ENCODE data around the gene SHB. TPM values are rescaled to one million over a fixed set of nuclear protein-coding genes. Genes with fewer than 3 reads are reported as not detected.

The SHB gene
- total RNA-seq, 1 experiment from 2014 or later, result 56.4 TPM

- H3K79me2 ChIP-seq (ENCODE audit: low read length), result peaks cover 36% of the 10 kb centered on the region
- DNase-seq (no peak), ATAC-seq (no peak)
- H3K4me3 ChIP-seq (ENCODE audit: low read length), result no peak overlapping the region
- H2AFZ ChIP-seq (ENCODE audit: low read length), result no peak overlapping the region
- H3K4me1 ChIP-seq (ENCODE audit: insufficient read depth, low read length), result peaks cover 45% of the 10 kb centered on the region
- H3K27ac ChIP-seq (ENCODE audit: low read length), result no peak overlapping the region
- CTCF ChIA-PET, result no interaction called here
- H3K27me3 ChIP-seq (ENCODE audit: low read length), result no peaks in the 10 kb centered on the region
- H3K9ac ChIP-seq (ENCODE audit: low read length), result no peak overlapping the region
- no peaks in the 10 kb centered on the region for H4K20me1 ChIP-seq (ENCODE audit: low read length)
- POLR2A ChIA-PET (ENCODE audit: unreplicated experiment), result no interaction called here
- peaks cover 55% of the 10 kb centered on the region for H3K36me3 ChIP-seq (ENCODE audit: low read depth, low read length)
- no peak overlapping the region for H3K4me2 ChIP-seq (ENCODE audit: low read length)
- BruUV-seq (replicated peaks), result no TSS peak
- no peak for TF ChIP-seq EZH2phosphoT487 (IDR thresholded peaks at IDR 0.05; ENCODE audit: borderline replicate concordance, low read length)
- TF ChIP-seq EZH2 (IDR thresholded peaks at IDR 0.05; ENCODE audit: low read length, unreplicated experiment), result no peak
- TF ChIP-seq CTCF (conservative IDR thresholded peaks at IDR 0.05; ENCODE audit: low read depth, low read length), result no peak
- intact Hi-C loops (cut with micrococcal nuclease), result no loop called here
- no peaks in the 10 kb centered on the region for H3K9me3 ChIP-seq (ENCODE audit: low read length)
- peaks cover 5% of the 10 kb centered on the region for H3F3A ChIP-seq (ENCODE audit: low read length, unreplicated experiment)
- no peaks in the 10 kb centered on the region for H3K9me2 ChIP-seq (replicated peaks; ENCODE audit: low read length)
Observed at GRCh38 chr9:37948417-37948980, 120.5 kb downstream of the SHB start.

DNA sequence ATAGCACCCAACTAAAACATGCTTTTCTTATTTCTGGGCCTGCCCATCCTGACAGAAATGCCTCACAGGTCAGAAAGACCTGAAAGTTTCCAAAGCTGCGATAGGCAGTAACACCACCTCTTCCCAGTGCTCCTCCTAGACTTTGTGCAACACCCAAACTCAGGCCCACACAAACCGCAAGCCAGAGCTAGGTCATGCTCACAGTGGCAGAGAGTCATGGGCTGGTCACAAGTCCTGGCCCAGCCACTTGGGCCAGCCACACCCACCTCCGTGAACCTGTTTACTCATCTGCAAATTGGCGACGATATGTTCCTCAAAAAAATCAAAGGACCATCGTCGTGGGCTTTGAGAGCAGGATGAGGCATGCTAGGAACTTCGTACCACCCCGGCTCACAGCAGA, 121.0 kb downstream of the SHB start:
- no peaks in the 10 kb centered on the region for H3K9me3 ChIP-seq (ENCODE audit: low read length)
- no peak for DNase-seq
- peaks cover 45% of the 10 kb centered on the region for H3K4me1 ChIP-seq (ENCODE audit: insufficient read depth, low read length)
- no peak overlapping the region for H3K27ac ChIP-seq (ENCODE audit: low read length)
- H4K20me1 ChIP-seq (ENCODE audit: low read length), result no peaks in the 10 kb centered on the region
- POLR2A ChIA-PET (ENCODE audit: unreplicated experiment), result no interaction called here
- H3K4me3 ChIP-seq (ENCODE audit: low read length), result no peak overlapping the region
- no peak for ATAC-seq
- peaks cover 5% of the 10 kb centered on the region for H3F3A ChIP-seq (ENCODE audit: low read length, unreplicated experiment)
- no peak overlapping the region for H3K4me2 ChIP-seq (ENCODE audit: low read length)
- H3K36me3 ChIP-seq (ENCODE audit: low read depth, low read length), result peaks cover 51% of the 10 kb centered on the region
- TF ChIP-seq EZH2phosphoT487 (IDR thresholded peaks at IDR 0.05; ENCODE audit: borderline replicate concordance, low read length) (no peak), EZH2 (IDR thresholded peaks at IDR 0.05; ENCODE audit: low read length, unreplicated experiment) (no peak)
- no peaks in the 10 kb centered on the region for H3K9me2 ChIP-seq (replicated peaks; ENCODE audit: low read length)
- no peaks in the 10 kb centered on the region for H3K27me3 ChIP-seq (ENCODE audit: low read length)
- BruUV-seq (replicated peaks), result no TSS peak
- peaks cover 33% of the 10 kb centered on the region for H3K79me2 ChIP-seq (ENCODE audit: low read length)
- intact Hi-C loops (cut with micrococcal nuclease), result no loop called here
- no peak overlapping the region for H2AFZ ChIP-seq (ENCODE audit: low read length)
- no peak overlapping the region for H3K9ac ChIP-seq (ENCODE audit: low read length)
- CTCF ChIA-PET, result no interaction called here

GRCh38 chr9:37947471-37947870, 121.6 kb downstream of the SHB start:
- H3K27ac ChIP-seq (ENCODE audit: low read length), result no peak overlapping the region
- H3K4me1 ChIP-seq (ENCODE audit: insufficient read depth, low read length), result peaks cover 45% of the 10 kb centered on the region
- no peak overlapping the region for H3K9ac ChIP-seq (ENCODE audit: low read length)
- no peak overlapping the region for H3K4me3 ChIP-seq (ENCODE audit: low read length)
- no peaks in the 10 kb centered on the region for H4K20me1 ChIP-seq (ENCODE audit: low read length)
- H3K79me2 ChIP-seq (ENCODE audit: low read length), result peaks cover 31% of the 10 kb centered on the region
- ATAC-seq (no peak), DNase-seq (no peak)
- ChIA-PET CTCF (no interaction called here), POLR2A (ENCODE audit: unreplicated experiment) (interaction anchor here (0.5 kb wide), 1 partner anchor 1940 kb away, joined by 3 read pairs; no protein-coding TSS in a partner anchor)
- peaks cover 5% of the 10 kb centered on the region for H3F3A ChIP-seq (ENCODE audit: low read length, unreplicated experiment)
- BruUV-seq (replicated peaks), result TSS peak; percentile 9
- H3K4me2 ChIP-seq (ENCODE audit: low read length), result no peak overlapping the region
- intact Hi-C loops (cut with micrococcal nuclease), result no loop called here
- peaks cover 48% of the 10 kb centered on the region for H3K36me3 ChIP-seq (ENCODE audit: low read depth, low read length)
- no peaks in the 10 kb centered on the region for H3K9me3 ChIP-seq (ENCODE audit: low read length)
- H3K9me2 ChIP-seq (replicated peaks; ENCODE audit: low read length), result no peaks in the 10 kb centered on the region
- no peaks in the 10 kb centered on the region for H3K27me3 ChIP-seq (ENCODE audit: low read length)
- no peak for TF ChIP-seq CTCF (conservative IDR thresholded peaks at IDR 0.05; ENCODE audit: low read depth, low read length)
- TF ChIP-seq EZH2 (IDR thresholded peaks at IDR 0.05; ENCODE audit: low read length, unreplicated experiment), result no peak
- no peak for TF ChIP-seq EZH2phosphoT487 (IDR thresholded peaks at IDR 0.05; ENCODE audit: borderline replicate concordance, low read length)
- H2AFZ ChIP-seq (ENCODE audit: low read length), result no peak overlapping the region
